Neuron (in vitro differentiated cells): ENCODE results near the gene CPLANE2.
"Not testable (repeated sequence)": the region's sequence is repeated elsewhere in the genome, so short reads cannot be mapped to it uniquely, and the experiment has no call there.

Source experiments
- H2AFZ ChIP-seq: one replicate; pipeline ENCODE4 v1.6.1; 2013; ENCODE audit warnings: low read depth, mild to moderate bottlenecking, inconsistent platforms, low read length, moderate library complexity
- H3K27me3 ChIP-seq: one replicate; pipeline ENCODE4 v1.6.1; 2013; ENCODE audit warnings: low read length; ENCODE audit not compliant: insufficient read depth
- H3K36me3 ChIP-seq: one replicate; pipeline ENCODE4 v1.6.1; 2013; ENCODE audit warnings: low read length; ENCODE audit not compliant: insufficient read depth
- H3K4me1 ChIP-seq: one replicate; pipeline ENCODE4 v1.6.1; 2013; ENCODE audit warnings: low read length; ENCODE audit not compliant: insufficient read depth
- H3K4me3 ChIP-seq: 2 replicates; pipeline ENCODE4 v1.5.1; 2013; ENCODE audit warnings: mild to moderate bottlenecking, low read length, moderate library complexity
- H3K9me3 ChIP-seq: one replicate; pipeline ENCODE4 v1.6.1; 2013; ENCODE audit warnings: low read length

CPLANE2 gene

DNA sequence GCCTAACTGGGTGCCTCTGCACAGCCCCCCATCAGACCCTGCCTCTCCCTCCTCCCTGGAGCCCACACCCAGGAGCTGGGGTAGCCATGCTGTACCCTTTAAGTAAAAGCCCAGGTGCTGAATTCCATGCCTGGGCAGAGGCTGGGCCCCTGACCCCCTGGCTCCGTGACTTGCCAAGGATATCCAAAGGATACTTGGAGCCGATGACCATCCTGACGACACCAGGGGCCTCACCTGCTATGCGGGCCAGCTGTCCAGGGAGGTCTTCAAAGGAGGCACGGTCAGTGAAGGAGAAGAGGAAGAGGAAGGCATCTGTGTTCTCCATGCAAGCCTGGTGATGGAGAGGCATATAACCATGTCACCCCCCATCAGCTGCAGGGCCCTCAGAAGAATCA, 4.7 kb downstream of the CPLANE2 start:
- no peaks in the 10 kb centered on the region for H3K9me3 ChIP-seq
- H3K4me1 ChIP-seq, result peaks cover 8% of the 10 kb centered on the region
- no peak overlapping the region for H3K4me3 ChIP-seq
- peaks cover 22% of the 10 kb centered on the region for H3K27me3 ChIP-seq
- no peak overlapping the region for H2AFZ ChIP-seq
- no peaks in the 10 kb centered on the region for H3K36me3 ChIP-seq

DNA sequence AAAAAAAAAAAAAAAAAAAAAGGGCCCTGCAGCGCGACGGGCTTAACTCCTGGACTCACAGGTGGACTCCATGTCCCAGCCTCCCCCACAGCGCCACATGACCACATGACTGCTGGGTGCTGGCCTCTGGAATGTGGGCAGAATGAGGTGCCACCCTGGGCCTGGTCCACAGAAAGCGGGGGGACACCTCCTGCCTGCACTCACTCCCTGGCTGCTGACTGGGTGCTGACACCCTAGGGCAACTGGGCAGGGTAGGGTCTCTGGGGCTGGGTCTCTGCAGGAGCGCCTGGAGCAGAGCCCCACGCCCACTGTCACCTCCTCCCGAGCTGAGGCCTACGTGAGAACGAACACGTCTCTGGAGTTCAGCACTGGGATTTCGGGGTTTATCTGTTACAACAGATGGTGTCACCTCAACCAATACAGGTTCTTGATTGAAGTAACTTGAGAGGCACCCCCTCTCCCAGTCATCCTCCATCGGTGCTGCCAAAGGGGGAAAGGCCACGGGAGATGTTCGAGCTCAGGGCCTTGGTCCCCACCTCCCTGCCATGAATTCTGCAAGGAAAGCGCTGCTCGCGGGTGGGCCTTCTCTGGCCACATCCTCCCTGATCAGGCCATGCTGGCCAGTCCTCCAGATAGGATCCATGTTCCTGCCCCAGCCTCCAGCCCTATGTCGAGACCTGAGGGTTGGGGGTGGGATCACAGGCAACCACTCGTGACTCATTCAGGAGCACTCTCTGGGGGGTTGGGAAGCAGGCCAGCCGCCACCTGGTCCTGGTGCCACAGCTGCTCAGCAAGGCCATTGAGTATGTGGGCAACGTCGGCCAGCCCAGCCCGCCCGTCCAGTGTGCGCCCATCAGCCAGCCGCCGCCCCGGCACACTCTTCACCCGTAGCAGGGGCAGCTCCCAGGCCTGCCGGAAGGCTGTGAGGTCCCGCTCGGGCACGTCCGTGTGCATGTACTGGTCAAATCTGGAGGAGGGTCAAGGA, 5.4 kb downstream of the CPLANE2 start:
- no peaks in the 10 kb centered on the region for H3K9me3 ChIP-seq
- H3K36me3 ChIP-seq, result no peaks in the 10 kb centered on the region
- H3K27me3 ChIP-seq, result peaks cover 29% of the 10 kb centered on the region
- H3K4me1 ChIP-seq, result peaks cover 10% of the 10 kb centered on the region
- H3K4me3 ChIP-seq, result no peak overlapping the region
- H2AFZ ChIP-seq, result no peak overlapping the region

DNA sequence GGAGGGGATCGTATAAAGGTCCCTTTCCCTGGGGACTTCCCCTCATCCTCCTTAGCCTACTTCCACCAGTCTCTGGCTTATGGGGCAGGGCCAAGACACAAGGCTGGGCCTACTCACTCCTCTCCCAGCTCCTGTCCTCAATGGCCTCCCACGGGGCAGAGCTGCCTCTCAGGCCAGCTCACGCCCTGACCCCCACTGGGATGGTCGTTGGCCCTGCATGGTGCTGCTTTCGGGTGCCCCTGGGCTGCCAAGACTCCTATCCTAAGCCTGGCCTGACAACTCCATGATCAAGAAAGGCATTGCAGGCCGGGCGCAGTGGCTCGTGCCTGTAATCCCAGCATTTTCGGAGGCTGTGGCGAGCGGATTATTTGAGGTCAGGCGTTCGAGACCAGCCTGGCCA, 6.2 kb downstream of the CPLANE2 start:
- no peaks in the 10 kb centered on the region for H3K36me3 ChIP-seq
- no peak overlapping the region for H3K4me3 ChIP-seq
- H3K9me3 ChIP-seq, result peaks cover 4% of the 10 kb centered on the region

DNA sequence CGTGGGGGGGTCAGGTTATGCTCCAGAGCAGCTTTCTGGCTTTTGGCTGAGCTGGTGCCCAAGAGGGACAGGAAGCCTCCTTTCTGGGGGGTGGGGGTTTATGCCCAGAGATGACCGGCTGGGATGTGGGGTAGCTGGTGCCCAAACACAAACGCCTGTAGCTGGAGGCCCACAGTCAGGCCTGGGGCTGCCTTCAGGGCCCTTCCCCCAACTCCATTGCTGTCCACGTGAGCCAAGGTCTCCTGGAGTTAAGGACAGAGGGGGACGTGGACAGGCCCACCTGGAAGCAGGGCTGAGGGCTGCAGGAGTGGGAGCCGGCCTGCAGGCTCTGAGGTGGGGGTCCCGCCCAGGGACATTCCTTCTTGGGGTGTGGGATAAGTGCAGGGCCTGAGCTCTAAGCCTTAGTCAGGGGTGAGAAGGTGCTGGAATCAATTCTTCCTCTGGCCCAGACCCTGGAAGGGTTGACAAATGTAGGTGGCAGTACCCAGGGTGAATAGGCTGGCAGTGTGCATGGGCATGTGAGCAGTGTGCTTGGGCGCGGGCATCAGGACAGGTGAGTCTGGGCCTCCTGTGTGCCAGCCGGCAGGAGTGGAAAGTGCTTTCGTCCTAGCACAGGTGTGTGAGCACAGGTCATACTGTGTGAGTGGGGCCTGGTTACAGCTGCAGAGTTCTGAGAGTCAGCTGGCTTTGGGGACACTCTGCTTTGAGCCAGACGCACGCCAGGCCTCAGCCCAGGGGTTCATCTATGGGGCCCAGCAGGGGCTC, 6.8 kb downstream of the CPLANE2 start:
- H3K4me1 ChIP-seq, result peaks cover 5% of the 10 kb centered on the region
- H3K27me3 ChIP-seq, result peaks cover 43% of the 10 kb centered on the region
- H2AFZ ChIP-seq, result no peak overlapping the region
- H3K36me3 ChIP-seq, result no peaks in the 10 kb centered on the region
- H3K9me3 ChIP-seq, result peaks cover 4% of the 10 kb centered on the region
- H3K4me3 ChIP-seq, result no peak overlapping the region

More for the DNA sequence above, 6.2 kb downstream of the CPLANE2 start:
- H3K4me1 ChIP-seq, result peaks cover 5% of the 10 kb centered on the region
- peaks cover 38% of the 10 kb centered on the region for H3K27me3 ChIP-seq
- H2AFZ ChIP-seq, result no peak overlapping the region

DNA sequence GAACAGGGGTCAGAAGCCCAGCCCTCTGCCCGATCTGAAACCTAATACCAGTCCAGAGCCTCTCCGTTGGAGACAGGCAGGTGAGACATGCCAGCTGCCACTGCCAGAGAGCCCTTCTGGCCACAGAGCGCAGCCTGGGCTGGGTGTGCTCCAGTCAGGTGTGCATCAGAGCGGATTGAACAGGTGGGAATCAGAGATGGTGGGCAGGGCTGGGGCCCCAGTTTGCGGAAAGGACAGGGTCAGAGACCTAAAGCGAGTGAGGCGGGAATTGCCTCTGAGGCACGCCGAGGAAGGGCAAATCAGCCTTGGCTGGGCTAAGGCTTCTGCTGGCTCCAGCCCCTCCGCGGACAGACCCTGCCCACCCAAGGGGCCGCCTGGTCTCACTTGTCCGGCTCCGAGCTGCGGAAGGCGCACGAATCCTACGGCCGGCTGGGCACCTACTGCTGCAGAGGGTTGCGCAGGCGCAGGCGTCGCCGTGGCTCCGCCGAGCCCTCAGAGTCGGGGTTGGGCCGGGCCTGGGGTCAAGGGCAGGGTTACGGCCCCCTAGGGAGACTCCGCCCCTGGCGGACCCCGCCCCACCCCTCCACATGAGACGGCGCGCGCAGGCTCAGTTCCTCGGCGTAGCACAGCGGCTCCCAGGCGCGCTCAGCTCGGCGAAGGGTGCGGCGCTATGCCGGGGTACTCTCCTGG, 10.3 kb downstream of the CPLANE2 start:
- H3K4me1 ChIP-seq, result peaks cover 5% of the 10 kb centered on the region
- H3K36me3 ChIP-seq, result no peaks in the 10 kb centered on the region
- H2AFZ ChIP-seq, result no peak overlapping the region
- H3K9me3 ChIP-seq, result peaks cover 4% of the 10 kb centered on the region
- peak overlapping the region; percentile 29 for H3K4me3 ChIP-seq
- H3K27me3 ChIP-seq, result peaks cover 49% of the 10 kb centered on the region

DNA sequence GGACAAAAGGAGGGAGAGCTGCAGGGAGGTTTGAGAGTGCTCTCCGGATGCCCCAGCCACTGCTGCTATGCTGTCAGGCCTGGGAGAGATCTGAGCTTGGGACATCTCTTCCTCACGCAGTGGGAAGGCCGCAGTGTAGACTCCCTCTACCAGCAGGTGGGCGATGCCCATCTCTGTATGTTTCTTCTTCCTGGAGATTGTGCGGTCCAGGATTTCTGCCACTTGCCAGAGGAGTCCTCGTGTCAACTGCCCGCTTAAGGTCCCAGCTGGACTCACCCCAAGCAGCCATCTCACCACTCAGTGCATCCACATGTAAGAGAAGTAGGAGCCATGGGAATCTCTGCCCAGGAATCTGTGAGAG, 10.9 kb downstream of the CPLANE2 start:
- no peak overlapping the region for H3K4me3 ChIP-seq
- H3K27me3 ChIP-seq, result peaks cover 49% of the 10 kb centered on the region
- H3K9me3 ChIP-seq, result peaks cover 4% of the 10 kb centered on the region
- no peaks in the 10 kb centered on the region for H3K36me3 ChIP-seq
- H2AFZ ChIP-seq, result no peak overlapping the region
- H3K4me1 ChIP-seq, result peaks cover 5% of the 10 kb centered on the region

DNA sequence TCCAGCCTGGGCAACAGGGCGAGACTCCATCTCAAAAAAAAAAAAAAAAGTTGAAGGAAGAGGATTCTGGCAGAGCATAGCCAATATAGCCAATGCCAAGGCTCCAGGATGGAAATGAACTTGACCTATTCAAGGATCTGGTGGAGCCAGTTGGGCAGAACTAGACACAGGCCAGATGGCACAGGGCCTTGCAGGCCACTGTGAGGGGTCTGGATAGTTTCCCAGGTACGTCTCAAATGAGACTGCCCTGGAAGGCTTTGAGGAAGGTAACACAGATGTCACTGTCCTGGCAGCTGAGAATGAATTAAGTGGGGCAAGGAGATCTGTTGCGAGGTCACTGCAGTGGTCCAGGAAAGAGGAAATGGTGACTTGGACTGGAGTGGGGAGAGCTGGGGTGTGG, 12.5 kb downstream of the CPLANE2 start:
- peaks cover 5% of the 10 kb centered on the region for H3K4me1 ChIP-seq
- no peak overlapping the region for H2AFZ ChIP-seq
- peaks cover 4% of the 10 kb centered on the region for H3K9me3 ChIP-seq
- no peaks in the 10 kb centered on the region for H3K36me3 ChIP-seq
- peaks cover 53% of the 10 kb centered on the region for H3K27me3 ChIP-seq
- no peak overlapping the region for H3K4me3 ChIP-seq

- H3K4me3 ChIP-seq, H2AFZ ChIP-seq, H3K4me1 ChIP-seq, H3K36me3 ChIP-seq, H3K9me3 ChIP-seq: not testable (repeated sequence)
- peaks cover 46% of the 10 kb centered on the region for H3K27me3 ChIP-seq
These were observed 14.3 kb downstream of the CPLANE2 start for GRCh38 chr1:16222716-16223115.

DNA sequence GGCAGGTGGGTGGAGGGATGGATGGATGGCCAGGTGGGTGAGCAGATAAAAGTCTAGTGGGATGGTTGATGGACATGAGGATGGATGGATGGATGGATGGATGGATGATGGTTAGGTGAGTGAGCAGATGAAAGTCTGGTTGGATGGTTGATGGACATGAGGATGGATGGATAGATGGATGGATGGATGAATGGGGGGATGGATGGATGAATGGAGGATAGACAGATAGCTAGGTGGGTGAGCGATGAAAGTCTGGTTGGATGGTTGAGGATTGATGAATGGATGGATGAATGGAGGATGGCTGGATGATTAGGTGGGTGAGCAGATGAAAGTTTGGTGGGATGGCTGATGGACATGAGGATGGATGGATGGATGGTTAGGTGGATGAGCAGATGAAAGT, 15.5 kb downstream of the CPLANE2 start:
- H3K4me3 ChIP-seq, result no peak overlapping the region
- peaks cover 42% of the 10 kb centered on the region for H3K27me3 ChIP-seq
- H3K36me3 ChIP-seq, result no peaks in the 10 kb centered on the region
- peaks cover 4% of the 10 kb centered on the region for H3K9me3 ChIP-seq
- peaks cover 8% of the 10 kb centered on the region for H3K4me1 ChIP-seq
- H2AFZ ChIP-seq, result no peak overlapping the region

- no peaks in the 10 kb centered on the region for H3K9me3 ChIP-seq
- H3K36me3 ChIP-seq, result no peaks in the 10 kb centered on the region
- H3K27me3 ChIP-seq, result peaks cover 35% of the 10 kb centered on the region
- H3K4me1 ChIP-seq, result peaks cover 9% of the 10 kb centered on the region
- H3K4me3 ChIP-seq, result no peak overlapping the region
- H2AFZ ChIP-seq, result no peak overlapping the region
These were observed 16.9 kb downstream of the CPLANE2 start for GRCh38 chr1:16219968-16220500.

- Histone ChIP-seq H3K36me3 (no peaks in the 10 kb centered on the region), H3K9me3 (no peaks in the 10 kb centered on the region), H3K4me1 (peaks cover 9% of the 10 kb centered on the region), H2AFZ (no peak overlapping the region), H3K4me3 (no peak overlapping the region), H3K27me3 (peaks cover 31% of the 10 kb centered on the region)
These were observed 18.3 kb downstream of the CPLANE2 start for GRCh38 chr1:16218674-16219071.

DNA sequence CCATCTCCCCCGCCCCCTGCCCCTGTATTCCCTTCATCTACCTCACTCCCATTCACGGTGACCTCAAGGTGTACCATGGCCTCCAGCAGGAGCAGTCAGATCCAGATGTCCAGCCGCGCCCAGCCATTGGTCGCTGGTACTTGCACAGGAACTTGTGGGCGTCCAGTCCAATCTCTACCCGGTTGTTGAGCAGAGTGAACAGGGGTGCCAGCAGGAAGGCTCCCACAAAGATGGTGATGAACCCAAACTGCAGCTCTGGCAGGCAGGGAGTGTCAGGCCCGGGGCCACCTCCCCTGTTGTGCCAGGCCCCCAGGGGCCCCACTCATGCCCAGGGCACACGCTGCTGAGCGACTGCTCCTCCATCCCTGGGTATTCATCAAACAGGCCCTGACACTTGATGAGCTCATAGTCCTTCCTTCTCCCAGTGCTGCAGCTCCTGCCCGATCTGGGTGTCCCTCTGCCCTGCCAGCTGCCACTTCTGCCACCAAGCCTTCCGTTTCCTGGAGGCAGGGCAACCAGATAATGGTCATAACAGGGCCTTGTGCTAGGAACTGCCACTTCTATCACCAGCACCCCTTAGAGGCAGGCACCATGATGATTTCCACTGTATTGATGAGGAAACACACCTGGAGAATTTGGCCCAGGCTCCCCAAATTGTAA, 18.8 kb downstream of the CPLANE2 start:
- H2AFZ ChIP-seq, result no peak overlapping the region
- H3K4me1 ChIP-seq, result peaks cover 9% of the 10 kb centered on the region
- peaks cover 31% of the 10 kb centered on the region for H3K27me3 ChIP-seq
- no peak overlapping the region for H3K4me3 ChIP-seq
- no peaks in the 10 kb centered on the region for H3K36me3 ChIP-seq
- no peaks in the 10 kb centered on the region for H3K9me3 ChIP-seq
